ENCODE measurements around the gene KRTAP5-3.

DNA sequence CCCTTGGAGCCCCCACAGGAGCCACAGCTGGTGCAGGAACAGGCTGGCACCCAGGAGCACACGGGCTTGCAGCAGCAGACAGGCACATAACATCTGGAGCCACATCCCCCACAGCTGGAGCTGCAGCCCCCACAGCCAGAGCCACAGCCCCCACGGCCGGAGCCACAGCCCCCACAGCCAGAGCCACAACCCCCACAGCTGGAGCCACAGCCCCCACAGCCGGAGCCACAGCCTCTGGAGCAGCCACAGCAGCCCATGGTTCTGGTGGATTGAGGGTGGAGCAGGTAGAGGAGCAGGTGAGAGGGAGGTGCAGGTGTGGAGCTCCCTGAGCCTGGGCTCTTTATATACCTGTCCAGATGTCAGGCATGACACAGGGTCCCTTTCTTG, 10.3 kb downstream of the KRTAP5-3 start, which contains the start of gene KRTAP5-2:
- TF ChIP-seq, protein P1, sequence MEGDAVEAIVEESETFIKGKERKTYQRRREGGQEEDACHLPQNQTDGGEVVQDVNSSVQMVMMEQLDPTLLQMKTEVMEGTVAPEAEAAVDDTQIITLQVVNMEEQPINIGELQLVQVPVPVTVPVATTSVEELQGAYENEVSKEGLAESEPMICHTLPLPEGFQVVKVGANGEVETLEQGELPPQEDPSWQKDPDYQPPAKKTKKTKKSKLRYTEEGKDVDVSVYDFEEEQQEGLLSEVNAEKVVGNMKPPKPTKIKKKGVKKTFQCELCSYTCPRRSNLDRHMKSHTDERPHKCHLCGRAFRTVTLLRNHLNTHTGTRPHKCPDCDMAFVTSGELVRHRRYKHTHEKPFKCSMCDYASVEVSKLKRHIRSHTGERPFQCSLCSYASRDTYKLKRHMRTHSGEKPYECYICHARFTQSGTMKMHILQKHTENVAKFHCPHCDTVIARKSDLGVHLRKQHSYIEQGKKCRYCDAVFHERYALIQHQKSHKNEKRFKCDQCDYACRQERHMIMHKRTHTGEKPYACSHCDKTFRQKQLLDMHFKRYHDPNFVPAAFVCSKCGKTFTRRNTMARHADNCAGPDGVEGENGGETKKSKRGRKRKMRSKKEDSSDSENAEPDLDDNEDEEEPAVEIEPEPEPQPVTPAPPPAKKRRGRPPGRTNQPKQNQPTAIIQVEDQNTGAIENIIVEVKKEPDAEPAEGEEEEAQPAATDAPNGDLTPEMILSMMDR (IDR thresholded peaks at IDR 0.05), result no peak
- no peak for TF ChIP-seq EZH2 (IDR thresholded peaks at IDR 0.05; ENCODE audit: borderline replicate concordance, insufficient read depth, low read depth, low read length, poor library complexity, severe bottlenecking)
